ENCODE measurements around the gene KAT8. TPM values are rescaled to one million over a fixed set of nuclear protein-coding genes. Genes with fewer than 3 reads are reported as not detected.
"Not testable (repeated sequence)": the region's sequence is repeated elsewhere in the genome, so short reads cannot be mapped to it uniquely, and the experiment has no call there.

Gene KAT8
- total RNA-seq, 1 donor from 2014 or later: 56.0 TPM

DNA sequence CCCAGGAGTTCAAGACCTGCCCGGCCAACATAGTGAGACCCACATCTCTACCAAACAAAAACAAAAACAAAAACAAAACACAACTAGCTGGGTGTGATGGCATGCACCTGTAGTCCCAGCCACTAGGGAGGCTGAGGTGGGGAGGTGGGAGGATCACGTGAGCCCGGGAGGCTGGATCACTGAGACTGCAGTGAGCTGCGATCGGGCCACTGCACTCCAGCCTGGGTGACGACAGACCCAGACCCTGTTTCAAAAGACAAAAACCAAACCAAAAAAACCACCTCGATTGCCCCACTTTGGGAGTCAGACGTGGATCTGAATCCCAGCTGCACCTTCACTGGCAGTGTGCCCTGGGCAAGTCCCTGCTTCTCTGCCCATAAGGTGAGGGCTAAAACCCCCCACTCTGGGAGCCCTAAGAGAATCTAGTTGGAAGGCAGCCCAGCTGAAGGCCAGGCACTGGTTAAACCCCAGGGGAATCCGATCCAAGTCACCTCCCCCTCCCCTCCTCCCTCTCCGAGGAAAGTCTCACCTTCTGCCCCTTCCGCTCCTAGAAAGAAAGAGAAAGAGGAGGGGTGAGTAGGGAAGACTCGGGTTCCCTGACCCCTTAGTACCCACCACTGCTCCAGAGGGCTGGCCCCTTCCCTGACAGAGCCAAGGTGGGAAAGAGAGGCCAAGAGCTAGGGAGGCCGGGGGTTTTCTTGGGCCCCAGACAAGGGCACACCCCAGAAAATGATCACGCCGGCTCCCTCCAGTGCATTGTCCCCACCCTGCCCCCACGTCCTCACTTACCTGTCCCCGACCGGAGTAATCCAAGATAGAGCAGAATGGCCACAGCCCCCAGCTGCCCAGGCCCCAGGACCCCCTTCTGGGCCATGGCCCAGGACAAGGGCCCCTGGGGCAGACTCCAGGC is 17.4 kb downstream of the KAT8 start:
- H3K36me3 Mint-ChIP-seq (ENCODE audit: unreplicated experiment): peaks cover 2% of the 10 kb centered on the region
- no peak for DNase-seq (ENCODE audit: extremely low spot score, unreplicated experiment)
- H3K4me3 Mint-ChIP-seq (ENCODE audit: unreplicated experiment): no peak overlapping the region
- no peaks in the 10 kb centered on the region for H3K9me3 Mint-ChIP-seq (ENCODE audit: unreplicated experiment)
- H3K27me3 Mint-ChIP-seq (ENCODE audit: unreplicated experiment): no peaks in the 10 kb centered on the region
- TF ChIP-seq, protein P1, sequence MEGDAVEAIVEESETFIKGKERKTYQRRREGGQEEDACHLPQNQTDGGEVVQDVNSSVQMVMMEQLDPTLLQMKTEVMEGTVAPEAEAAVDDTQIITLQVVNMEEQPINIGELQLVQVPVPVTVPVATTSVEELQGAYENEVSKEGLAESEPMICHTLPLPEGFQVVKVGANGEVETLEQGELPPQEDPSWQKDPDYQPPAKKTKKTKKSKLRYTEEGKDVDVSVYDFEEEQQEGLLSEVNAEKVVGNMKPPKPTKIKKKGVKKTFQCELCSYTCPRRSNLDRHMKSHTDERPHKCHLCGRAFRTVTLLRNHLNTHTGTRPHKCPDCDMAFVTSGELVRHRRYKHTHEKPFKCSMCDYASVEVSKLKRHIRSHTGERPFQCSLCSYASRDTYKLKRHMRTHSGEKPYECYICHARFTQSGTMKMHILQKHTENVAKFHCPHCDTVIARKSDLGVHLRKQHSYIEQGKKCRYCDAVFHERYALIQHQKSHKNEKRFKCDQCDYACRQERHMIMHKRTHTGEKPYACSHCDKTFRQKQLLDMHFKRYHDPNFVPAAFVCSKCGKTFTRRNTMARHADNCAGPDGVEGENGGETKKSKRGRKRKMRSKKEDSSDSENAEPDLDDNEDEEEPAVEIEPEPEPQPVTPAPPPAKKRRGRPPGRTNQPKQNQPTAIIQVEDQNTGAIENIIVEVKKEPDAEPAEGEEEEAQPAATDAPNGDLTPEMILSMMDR (IDR thresholded peaks at IDR 0.05): no peak
- H3K27ac Mint-ChIP-seq (ENCODE audit: unreplicated experiment): no peak overlapping the region
- peaks cover 6% of the 10 kb centered on the region for H3K4me1 Mint-ChIP-seq (ENCODE audit: unreplicated experiment)

DNA sequence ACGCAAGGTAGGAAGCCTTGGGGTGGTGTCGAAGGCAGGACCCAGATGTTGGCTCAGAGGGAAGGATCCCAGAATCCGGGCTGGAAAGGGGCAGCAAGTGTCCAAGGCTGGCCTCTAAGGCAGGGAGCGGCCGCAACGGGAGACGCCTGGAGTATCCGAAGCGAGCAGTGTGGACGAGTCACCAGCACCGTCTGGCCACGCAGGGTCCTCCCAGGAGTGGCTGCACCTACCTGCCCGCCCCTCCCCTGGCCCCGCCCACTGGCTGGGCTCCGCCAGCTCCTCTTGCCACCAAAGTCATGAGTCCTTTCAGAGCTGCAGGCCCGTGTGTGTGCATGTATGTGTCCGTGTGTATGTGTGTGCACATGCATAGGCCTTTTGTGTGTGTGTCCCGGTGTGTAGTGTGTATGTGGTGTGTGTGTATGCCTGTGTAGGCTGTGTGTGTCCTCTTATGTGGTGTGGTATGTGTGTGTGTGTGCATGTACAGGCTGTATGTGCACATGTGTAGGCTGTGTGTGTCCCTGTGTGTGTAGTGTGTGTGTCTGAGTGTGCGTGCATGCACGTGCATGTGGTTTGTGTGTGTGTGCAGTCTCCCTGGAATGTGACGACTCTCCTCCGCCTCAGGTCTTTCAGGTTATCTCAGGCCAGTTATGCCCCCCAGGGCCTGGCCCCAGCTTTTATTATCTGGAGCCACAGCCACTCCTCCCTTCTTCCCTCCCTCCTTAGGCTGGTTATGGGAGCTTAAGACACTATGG is 18.2 kb downstream of the KAT8 start, which contains the start of gene PRSS8:
PRSS8 (minus strand) TSS at position 193 of the 752 bp plus-strand sequence. CDS start 229 bp downstream, outside the sequence.
- H3K9me3 Mint-ChIP-seq (ENCODE audit: unreplicated experiment): no peaks in the 10 kb centered on the region
- no peaks in the 10 kb centered on the region for H3K36me3 Mint-ChIP-seq (ENCODE audit: unreplicated experiment)
- H3K27me3 Mint-ChIP-seq (ENCODE audit: unreplicated experiment): no peaks in the 10 kb centered on the region
- H3K27ac Mint-ChIP-seq (ENCODE audit: unreplicated experiment): no peak within 1 kb of the TSS
- peaks cover 7% of the 10 kb centered on the region for H3K4me1 Mint-ChIP-seq (ENCODE audit: unreplicated experiment)
- DNase-seq (ENCODE audit: extremely low spot score, unreplicated experiment): no peak
- TF ChIP-seq, protein P1 (IDR thresholded peaks at IDR 0.05): no peak
- H3K4me3 Mint-ChIP-seq (ENCODE audit: unreplicated experiment): no peak within 1 kb of the TSS

DNA sequence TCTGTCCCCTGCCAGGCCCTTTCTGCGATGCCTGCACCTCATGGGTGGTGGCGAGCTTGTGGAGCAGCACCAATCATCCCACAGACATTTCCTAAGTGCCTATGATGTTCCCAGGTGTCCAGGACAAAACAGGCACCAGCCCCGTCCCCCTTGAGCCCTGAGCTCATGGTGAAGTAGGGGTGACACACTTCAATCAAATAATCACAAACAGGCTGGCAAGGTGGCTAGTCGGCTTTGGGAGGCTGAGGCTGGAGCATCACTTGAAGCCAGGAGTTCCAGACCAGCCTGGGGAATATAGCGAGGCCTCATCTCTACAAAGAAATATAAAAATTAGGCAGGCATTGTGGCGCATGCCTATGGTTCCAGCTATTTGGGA is 18.8 kb downstream of the KAT8 start:
- Mint-ChIP-seq H3K27ac (ENCODE audit: unreplicated experiment) (no peak overlapping the region), H3K36me3 (ENCODE audit: unreplicated experiment) (no peaks in the 10 kb centered on the region), H3K9me3 (ENCODE audit: unreplicated experiment) (no peaks in the 10 kb centered on the region), H3K4me1 (ENCODE audit: unreplicated experiment) (peaks cover 11% of the 10 kb centered on the region), H3K4me3 (ENCODE audit: unreplicated experiment) (no peak overlapping the region), H3K27me3 (ENCODE audit: unreplicated experiment) (no peaks in the 10 kb centered on the region)
- no peak for DNase-seq (ENCODE audit: extremely low spot score, unreplicated experiment)
- TF ChIP-seq, protein P1 (IDR thresholded peaks at IDR 0.05): no peak

DNA sequence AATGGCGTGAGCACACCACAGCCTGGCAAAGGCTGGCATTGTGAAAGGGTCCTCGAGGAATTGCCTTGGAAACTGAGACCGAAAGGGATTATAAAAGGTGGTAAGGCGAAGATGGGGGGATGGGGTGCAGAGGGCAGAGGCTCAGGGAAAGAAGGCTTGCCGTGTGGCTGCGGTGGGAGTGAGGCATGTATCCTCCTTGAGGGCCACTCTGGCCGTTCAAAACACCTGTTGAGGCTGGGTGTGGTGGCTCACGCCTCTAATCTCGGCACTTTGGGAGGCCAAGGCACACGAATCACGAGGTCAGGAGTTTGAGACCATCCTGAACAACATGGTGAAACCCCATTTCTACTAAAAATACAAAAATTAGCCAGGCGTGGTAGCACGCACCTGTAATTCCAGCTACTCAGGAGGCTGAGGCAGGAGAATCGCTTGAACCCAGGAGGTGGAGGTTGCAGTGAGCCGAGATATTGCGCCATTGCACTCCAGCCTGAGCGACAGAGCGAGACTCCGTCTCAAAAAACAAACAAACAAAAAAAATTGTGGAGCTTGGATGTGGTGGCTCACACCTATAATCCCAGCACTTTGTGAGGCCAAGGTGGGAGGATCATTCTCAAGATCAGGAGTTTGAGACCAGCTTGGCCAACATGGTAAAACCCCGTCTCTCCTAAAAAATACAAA is 19.5 kb downstream of the KAT8 start:
- H3K27ac Mint-ChIP-seq (ENCODE audit: unreplicated experiment); H3K27me3 Mint-ChIP-seq (ENCODE audit: unreplicated experiment); H3K9me3 Mint-ChIP-seq (ENCODE audit: unreplicated experiment); DNase-seq (ENCODE audit: extremely low spot score, unreplicated experiment); H3K4me3 Mint-ChIP-seq (ENCODE audit: unreplicated experiment); H3K36me3 Mint-ChIP-seq (ENCODE audit: unreplicated experiment): not testable (repeated sequence)
- peaks cover 18% of the 10 kb centered on the region for H3K4me1 Mint-ChIP-seq (ENCODE audit: unreplicated experiment)

DNA sequence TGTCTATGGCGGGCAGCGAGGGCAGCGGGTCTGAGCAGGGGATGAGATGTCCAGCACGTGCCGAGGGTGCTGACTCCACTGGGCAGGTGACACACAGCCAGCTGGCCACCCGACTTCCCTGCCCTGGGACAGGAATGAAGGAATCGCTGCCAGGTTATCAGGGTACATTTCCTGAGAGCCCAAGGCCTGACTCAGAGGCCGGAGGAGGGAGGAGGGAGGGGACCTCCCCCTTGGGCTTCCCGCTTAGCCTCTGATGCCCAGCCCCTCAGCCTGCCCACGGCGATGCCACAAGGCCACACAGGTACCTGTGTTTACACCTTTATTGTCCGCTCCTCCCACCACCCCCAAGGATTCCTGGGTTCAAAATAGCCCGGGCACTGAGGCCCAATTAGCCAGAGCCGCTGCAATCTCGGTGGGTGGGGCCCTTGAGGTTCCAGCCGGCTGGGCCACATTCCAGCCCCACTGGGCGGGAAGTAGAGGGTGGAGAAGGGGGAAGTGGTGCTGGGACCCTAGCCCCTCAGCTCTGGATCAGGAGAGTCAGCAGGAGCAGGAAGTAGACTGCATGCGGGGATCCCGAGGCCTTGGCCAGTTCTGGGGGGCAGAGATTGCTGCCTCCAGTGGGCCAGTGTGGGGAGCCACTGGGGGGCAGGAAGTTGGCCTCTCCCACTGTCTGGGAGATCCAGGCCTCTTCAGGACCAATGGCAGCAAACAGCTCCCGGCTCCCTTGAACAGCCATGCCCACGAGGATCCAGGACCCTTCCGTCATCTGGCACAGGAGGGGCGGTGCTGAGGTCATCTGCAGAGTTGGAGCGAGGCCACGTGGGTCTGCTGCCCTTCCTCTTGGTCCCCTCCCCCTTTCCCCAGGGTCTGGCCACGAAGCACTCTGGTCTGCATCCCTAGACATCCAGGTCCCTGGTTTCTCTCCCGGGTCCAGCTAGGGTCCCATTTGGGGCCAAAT is 21.4 kb downstream of the KAT8 start:
- DNase-seq (ENCODE audit: extremely low spot score, unreplicated experiment): no peak
- Mint-ChIP-seq H3K36me3 (ENCODE audit: unreplicated experiment) (no peaks in the 10 kb centered on the region), H3K27ac (ENCODE audit: unreplicated experiment) (no peak overlapping the region), H3K4me3 (ENCODE audit: unreplicated experiment) (no peak overlapping the region), H3K27me3 (ENCODE audit: unreplicated experiment) (no peaks in the 10 kb centered on the region), H3K4me1 (ENCODE audit: unreplicated experiment) (peaks cover 18% of the 10 kb centered on the region), H3K9me3 (ENCODE audit: unreplicated experiment) (no peaks in the 10 kb centered on the region)
- TF ChIP-seq, protein P1 (IDR thresholded peaks at IDR 0.05): no peak

DNA sequence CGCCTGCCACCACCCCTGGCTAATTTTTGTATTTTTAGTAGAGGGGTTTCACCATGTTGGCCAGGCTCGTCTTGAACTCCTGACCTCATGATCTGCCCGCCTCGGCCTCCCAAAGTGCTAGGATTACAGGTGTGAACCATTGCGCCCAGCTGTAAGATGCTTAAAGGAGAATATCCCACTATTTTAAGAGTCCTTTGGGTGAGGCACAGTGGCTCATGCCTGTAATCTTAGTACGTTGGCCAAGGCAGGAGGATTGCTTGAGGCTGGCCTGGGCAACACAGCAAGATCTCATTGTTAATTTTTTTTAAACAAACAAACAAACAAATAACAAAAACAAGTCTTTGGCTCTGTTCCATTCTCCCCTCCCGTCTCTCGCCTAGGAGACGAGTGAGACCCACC is 23.6 kb downstream of the KAT8 start:
- H3K27ac Mint-ChIP-seq (ENCODE audit: unreplicated experiment); DNase-seq (ENCODE audit: extremely low spot score, unreplicated experiment); H3K4me3 Mint-ChIP-seq (ENCODE audit: unreplicated experiment); H3K27me3 Mint-ChIP-seq (ENCODE audit: unreplicated experiment); H3K9me3 Mint-ChIP-seq (ENCODE audit: unreplicated experiment); H3K36me3 Mint-ChIP-seq (ENCODE audit: unreplicated experiment): not testable (repeated sequence)
- H3K4me1 Mint-ChIP-seq (ENCODE audit: unreplicated experiment): peaks cover 14% of the 10 kb centered on the region
